Activated CD4-positive, alpha-beta T cell treated with anti-CD3 and anti-CD28 coated beads, Interleukin-2, amount 50 U/mL, for 1 hour (primary cell): Measurements from ENCODE around the gene SH2D3C.
"Not testable (repeated sequence)": the region's sequence is repeated elsewhere in the genome, so short reads cannot be mapped to it uniquely, and the experiment has no call there.

Source experiments
- DNase-seq: peaks from one replicate; pipeline ENCODE4 v3.0.0-alpha.2; 2020

The SH2D3C gene

GRCh38 chr9:127762111-127762676, 16.3 kb downstream of the SH2D3C start:
- DNase-seq, result no peak

GRCh38 chr9:127761491-127761956, 16.9 kb downstream of the SH2D3C start:
- no peak for DNase-seq

- DNase-seq, result no peak
Measured at GRCh38 chr9:127761061-127761460, 17.4 kb downstream of the SH2D3C start.

GRCh38 chr9:127758843-127759242, 19.6 kb downstream of the SH2D3C start:
- DNase-seq, result no peak

GRCh38 chr9:127756776-127757175, 21.7 kb downstream of the SH2D3C start:
- DNase-seq, result not testable (repeated sequence)

GRCh38 chr9:127756233-127756632, 22.2 kb downstream of the SH2D3C start:
- no peak for DNase-seq

GRCh38 chr9:127755061-127756060, 23.1 kb downstream of the SH2D3C start:
- no peak for DNase-seq

- DNase-seq, result no peak
Measured at GRCh38 chr9:127754099-127755060, 24.1 kb downstream of the SH2D3C start.

- no peak for DNase-seq
Measured at GRCh38 chr9:127753622-127754021, 24.8 kb downstream of the SH2D3C start.

- DNase-seq, result no peak
Measured at GRCh38 chr9:127753148-127753547, 25.3 kb downstream of the SH2D3C start.

GRCh38 chr9:127751269-127752054, 27.0 kb downstream of the SH2D3C start:
- no peak for DNase-seq

- DNase-seq, result no peak
Measured at GRCh38 chr9:127749090-127749787, 29.2 kb downstream of the SH2D3C start.

- peak; percentile 36 for DNase-seq
Measured at GRCh38 chr9:127746959-127747569, 31.4 kb downstream of the SH2D3C start.

- DNase-seq, result no peak
Measured at GRCh38 chr9:127744398-127745110, 33.9 kb downstream of the SH2D3C start.

- no peak for DNase-seq
Measured at GRCh38 chr9:127742435-127743088, 35.9 kb downstream of the SH2D3C start.

GRCh38 chr9:127741831-127742434, 36.5 kb downstream of the SH2D3C start:
- no peak for DNase-seq

GRCh38 chr9:127739614-127740330, 38.7 kb downstream of the SH2D3C start:
- DNase-seq, result no peak

- DNase-seq, result no peak
Measured at GRCh38 chr9:127738666-127739065, 39.8 kb downstream of the SH2D3C start.
